Esophagus (tissue), 2 donors: ENCODE data around the gene NLE1. TPM values are rescaled to one million over a fixed set of nuclear protein-coding genes. Genes with fewer than 3 reads are reported as not detected.
"Not testable (repeated sequence)": the region's sequence is repeated elsewhere in the genome, so short reads cannot be mapped to it uniquely, and the experiment has no call there.

Experiments used
- H3K27ac ChIP-seq, 2 donors: one replicate each; pipeline ENCODE4 v1.5.1; 2013; ENCODE audit warnings: low read depth in 2 of 2, mild to moderate bottlenecking in 2 of 2, inconsistent platforms in 1 of 2, low read length in 1 of 2, moderate library complexity in 1 of 2
- H3K27me3 ChIP-seq, 2 donors: one replicate each; pipeline ENCODE4 v1.6.1; 2013; ENCODE audit warnings: low read length in 2 of 2, control low read depth in 1 of 2, mild to moderate bottlenecking in 1 of 2; ENCODE audit not compliant: insufficient read depth in 2 of 2, control insufficient read depth in 1 of 2
- H3K36me3 ChIP-seq, 2 donors: one replicate each; pipeline ENCODE4 v1.6.1; 2013; ENCODE audit warnings: low read length in 1 of 2; ENCODE audit not compliant: control insufficient read depth in 2 of 2, insufficient read depth in 2 of 2
- H3K4me1 ChIP-seq, 2 donors: one replicate each; pipeline ENCODE4 v1.6.1; 2013; ENCODE audit warnings: low read length in 1 of 2; ENCODE audit not compliant: control insufficient read depth in 2 of 2, insufficient read depth in 2 of 2
- H3K4me3 ChIP-seq, 2 donors: one replicate each; pipeline ENCODE4 v1.5.1; 2013; ENCODE audit warnings: low read length in 2 of 2, mild to moderate bottlenecking in 2 of 2, low read depth in 1 of 2, moderate library complexity in 1 of 2
- H3K9me3 ChIP-seq, 2 donors: one replicate each; pipeline ENCODE4 v1.6.1; 2013; ENCODE audit warnings: mild to moderate bottlenecking in 2 of 2, low read depth in 1 of 2, low read length in 1 of 2, moderate library complexity in 1 of 2; ENCODE audit not compliant: control insufficient read depth in 2 of 2, insufficient read depth in 1 of 2
- WGBS, 2 donors: extraction: QIAGEN DNeasy Blood & Tissue Kit; methylation state at CpG; one replicate each; pipeline ENCODE4 v1.1.7; 2013; 5-methylcytosine and 5-hydroxymethylcytosine counted together
- polyA plus RNA-seq, 2 donors: library from polyadenylated mRNA; stranded (reverse); fragments of 200-250 nt; gene quantifications; one replicate each; pipeline ENCODE4 v1.2.3, GENCODE V29; 2013
- donor health status: healthy with polysubstance abuse.
- donor health status: Bipolar disorder and iron deficiency.

NLE1 gene
- polyA plus RNA-seq, 2 donors: 3.8 to 8.7 TPM

DNA sequence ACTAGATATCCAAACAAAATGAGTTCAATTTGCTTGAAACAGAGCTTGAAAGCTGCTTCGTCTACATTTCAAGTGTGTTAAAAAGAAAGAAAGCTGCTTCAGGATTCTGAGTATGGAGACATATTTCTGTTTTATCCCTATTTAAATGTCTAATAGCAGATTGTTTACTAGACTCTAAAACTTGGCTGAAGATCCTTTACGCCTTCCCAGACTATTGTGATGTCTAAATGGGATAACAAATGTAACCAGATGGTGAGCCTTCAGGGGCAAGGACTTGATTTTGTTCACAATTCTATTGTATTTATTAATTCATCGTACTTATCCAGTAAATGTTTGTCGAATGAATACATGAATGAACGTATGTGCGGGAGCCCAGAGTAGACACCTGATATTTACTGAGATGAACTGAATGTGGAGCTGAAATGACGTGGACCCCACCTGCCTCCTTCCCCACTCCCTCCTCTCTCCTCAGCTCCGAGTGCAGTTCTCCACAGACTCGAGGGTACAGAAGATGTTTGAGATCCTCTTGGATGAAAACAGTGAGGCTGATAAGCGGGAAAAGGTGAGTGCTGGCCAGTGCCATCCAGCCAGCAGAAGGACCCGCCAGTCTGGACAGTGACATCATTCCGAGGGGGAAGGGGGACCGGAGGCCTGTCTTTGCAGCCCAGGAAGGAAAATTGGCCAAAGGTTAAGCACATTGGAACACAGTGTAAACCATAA lies 10.5 kb upstream of the NLE1 start:
- 49 to 55% methylated on average over 13 of the region's 13 CpGs for WGBS, 2 donors
- no peaks in the 10 kb centered on the region for H3K27me3 ChIP-seq
- H3K4me3 ChIP-seq: no peak overlapping the region
- H3K36me3 ChIP-seq: no peaks in the 10 kb centered on the region
- H3K27ac ChIP-seq: no peak overlapping the region
- peaks cover 0 to 3% of the 10 kb centered on the region in 2 donors for H3K4me1 ChIP-seq
- no peaks in the 10 kb centered on the region for H3K9me3 ChIP-seq

DNA sequence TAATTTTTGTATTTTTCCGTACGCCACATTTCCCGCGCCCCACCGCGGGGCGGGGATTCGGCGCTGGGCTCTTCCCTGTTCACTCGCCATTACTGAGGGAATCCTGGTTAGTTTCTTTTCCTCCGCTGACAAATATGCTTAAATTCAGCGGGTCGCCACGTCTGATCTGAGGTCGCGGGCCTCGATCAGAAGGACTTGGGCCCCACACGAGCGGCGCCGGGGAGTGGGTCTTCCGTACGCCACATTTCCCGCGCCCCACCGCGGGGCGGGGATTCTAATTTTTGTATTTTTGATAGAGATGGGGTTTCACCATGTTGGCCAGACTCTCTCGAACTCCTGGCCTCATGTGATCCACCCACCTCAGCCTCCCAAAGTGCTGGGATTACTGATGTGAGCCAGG lies 9.0 kb upstream of the NLE1 start:
- not testable (repeated sequence) for H3K9me3 ChIP-seq, H3K27me3 ChIP-seq, H3K4me1 ChIP-seq, H3K36me3 ChIP-seq, H3K27ac ChIP-seq, H3K4me3 ChIP-seq
- WGBS, 2 donors: 92 to 96% methylated on average over 29 of the region's 29 CpGs

DNA sequence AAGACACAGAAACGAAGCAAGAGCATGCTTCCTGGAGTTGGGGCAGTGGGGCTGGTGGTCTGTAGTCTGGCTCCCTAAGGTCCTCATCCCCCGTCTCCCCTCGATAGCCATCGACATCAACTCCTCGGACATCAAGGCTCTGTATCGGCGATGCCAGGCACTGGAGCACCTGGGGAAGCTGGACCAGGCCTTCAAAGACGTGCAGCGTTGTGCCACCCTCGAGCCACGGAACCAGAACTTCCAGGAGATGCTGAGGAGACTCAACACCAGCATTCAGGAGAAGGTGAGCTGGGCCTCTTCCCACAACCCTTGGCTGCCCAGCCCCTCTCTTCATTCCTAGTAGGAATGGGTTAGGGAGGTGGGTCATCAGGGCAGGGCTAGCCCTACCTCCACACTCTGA lies 7.8 kb upstream of the NLE1 start:
- no peaks in the 10 kb centered on the region for H3K9me3 ChIP-seq
- no peaks in the 10 kb centered on the region for H3K36me3 ChIP-seq
- H3K4me3 ChIP-seq: no peak overlapping the region
- 94 to 95% methylated on average over 11 of the region's 11 CpGs for WGBS, 2 donors
- no peak overlapping the region for H3K27ac ChIP-seq
- H3K4me1 ChIP-seq: no peaks in the 10 kb centered on the region
- H3K27me3 ChIP-seq: no peaks in the 10 kb centered on the region

- WGBS, 2 donors: 67 to 75% methylated on average over 9 of the region's 9 CpGs
- no peaks in the 10 kb centered on the region for H3K36me3 ChIP-seq
- H3K27me3 ChIP-seq: no peaks in the 10 kb centered on the region
- no peak overlapping the region for H3K4me3 ChIP-seq
- H3K4me1 ChIP-seq: no peaks in the 10 kb centered on the region
- H3K9me3 ChIP-seq: no peaks in the 10 kb centered on the region
- H3K27ac ChIP-seq: no peak overlapping the region
These were observed 6.0 kb upstream of the NLE1 start for GRCh38 chr17:35148144-35148543.

GRCh38 chr17:35147375-35147905 lies 5.3 kb upstream of the NLE1 start, which contains the start of gene UNC45B:
UNC45B (plus strand) TSS chr17:35147817; CDS start chr17:35148264, 447 bp downstream.
- Histone ChIP-seq H3K4me1 (no peaks in the 10 kb centered on the region), H3K4me3 (no peak within 1 kb of the TSS), H3K27me3 (no peaks in the 10 kb centered on the region), H3K9me3 (no peaks in the 10 kb centered on the region), H3K36me3 (no peaks in the 10 kb centered on the region), H3K27ac (no peak within 1 kb of the TSS)
- WGBS, 2 donors: 78 to 79% methylated on average over 4 of the region's 4 CpGs

GRCh38 chr17:35146214-35146833 lies 4.2 kb upstream of the NLE1 start:
- Histone ChIP-seq H3K9me3 (no peaks in the 10 kb centered on the region), H3K27ac (no peak overlapping the region), H3K36me3 (no peaks in the 10 kb centered on the region), H3K4me1 (peaks cover 0 to 2% of the 10 kb centered on the region in 2 donors), H3K4me3 (no peak overlapping the region), H3K27me3 (no peaks in the 10 kb centered on the region)
- 60 to 61% methylated on average over 4 of the region's 4 CpGs for WGBS, 2 donors

DNA sequence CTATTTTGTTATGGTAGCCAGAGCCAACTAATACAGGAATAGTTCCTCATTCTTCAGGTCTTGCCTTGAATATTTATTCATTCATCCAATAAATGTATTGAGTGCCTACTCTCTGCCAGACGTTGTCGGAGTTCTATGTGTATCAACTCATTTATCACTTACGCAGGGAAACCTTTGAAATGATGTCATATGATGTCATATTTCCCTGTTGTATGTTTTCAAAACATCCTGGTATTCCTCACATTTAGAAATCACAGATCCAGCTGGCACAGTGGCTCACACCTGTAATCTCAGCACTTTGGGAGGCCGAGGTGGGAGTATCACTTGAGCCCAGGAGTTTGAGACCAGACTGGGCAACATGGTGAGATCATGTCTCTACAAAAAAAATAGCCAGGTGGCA lies 2.7 kb upstream of the NLE1 start:
- H3K4me1 ChIP-seq: peaks cover 0 to 2% of the 10 kb centered on the region in 2 donors
- WGBS, 2 donors: 67 to 83% methylated on average over 4 of the region's 4 CpGs
- H3K9me3 ChIP-seq: no peaks in the 10 kb centered on the region
- no peaks in the 10 kb centered on the region for H3K27me3 ChIP-seq
- no peak overlapping the region for H3K27ac ChIP-seq
- H3K4me3 ChIP-seq: no peak overlapping the region
- no peaks in the 10 kb centered on the region for H3K36me3 ChIP-seq

GRCh38 chr17:35142467-35142796 lies 329 bp upstream of the NLE1 start:
- H3K36me3 ChIP-seq: peaks cover 11 to 13% of the 10 kb centered on the region in 2 donors
- 62 to 65% methylated on average over 8 of the region's 8 CpGs for WGBS, 2 donors
- H3K27ac ChIP-seq: no peak overlapping the region
- H3K9me3 ChIP-seq: no peaks in the 10 kb centered on the region
- H3K27me3 ChIP-seq: no peaks in the 10 kb centered on the region
- H3K4me1 ChIP-seq: peaks cover 0 to 2% of the 10 kb centered on the region in 2 donors
- peak overlapping the region in 1 of 2 donors; percentile 77 for H3K4me3 ChIP-seq

DNA sequence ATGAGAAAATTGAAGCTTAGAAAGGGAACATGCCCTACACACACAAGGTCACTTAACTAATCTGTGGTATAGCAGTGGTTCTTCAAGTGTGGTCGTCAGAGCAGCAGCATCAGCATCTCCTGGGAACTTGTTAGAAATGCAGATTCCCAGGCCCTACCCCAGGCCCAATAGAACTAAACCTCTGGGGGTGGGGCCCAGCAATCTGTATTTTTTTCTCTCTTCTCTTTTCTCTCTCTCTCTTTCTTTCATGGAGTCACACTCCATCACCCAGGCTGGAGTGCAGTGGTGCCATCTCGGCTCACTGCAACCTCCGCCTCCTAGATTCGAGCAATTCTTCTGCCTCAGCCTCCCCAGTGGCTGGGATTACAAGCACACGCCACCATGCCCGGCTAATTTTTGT lies 3.9 kb downstream of the NLE1 start:
- Histone ChIP-seq H3K4me1 (peaks cover 0 to 2% of the 10 kb centered on the region in 2 donors), H3K9me3 (no peaks in the 10 kb centered on the region), H3K27me3 (no peaks in the 10 kb centered on the region), H3K27ac (no peak overlapping the region), H3K36me3 (peaks cover 27 to 40% of the 10 kb centered on the region in 2 donors), H3K4me3 (no peak overlapping the region)
- WGBS, 2 donors: 94 to 95% methylated on average over 6 of the region's 6 CpGs

GRCh38 chr17:35135322-35135721 lies 6.8 kb downstream of the NLE1 start:
- Histone ChIP-seq H3K36me3 (peaks cover 31 to 60% of the 10 kb centered on the region in 2 donors), H3K4me3 (no peak overlapping the region), H3K9me3 (no peaks in the 10 kb centered on the region), H3K27ac (no peak overlapping the region), H3K27me3 (no peaks in the 10 kb centered on the region), H3K4me1 (no peaks in the 10 kb centered on the region)
- 82 to 85% methylated on average over 6 of the region's 6 CpGs for WGBS, 2 donors
